ENCODE results near the gene MAST4. TPM values are rescaled to one million over a fixed set of nuclear protein-coding genes. Genes with fewer than 3 reads are reported as not detected.

Gene MAST4
- total and polyA plus RNA-seq, 2 of the 13 experiments (the other 11 are each of a cell fraction or from before 2014, with no cell fraction given), result 3.4 to 3.7 TPM

GRCh38 chr5:67144183-67144639 lies 548.0 kb downstream of the MAST4 start (continued):
- TF ChIP-seq ZMYM3 (CRISPR knock-in tag; IDR thresholded peaks at IDR 0.05) (no peak), GRHL1 (CRISPR knock-in tag; conservative IDR thresholded peaks at IDR 0.05) (no peak), ISL2 (CRISPR knock-in tag; IDR thresholded peaks at IDR 0.05) (peak; percentile 85), ZSCAN31 (CRISPR knock-in tag; IDR thresholded peaks at IDR 0.05; ENCODE audit: low read depth) (no peak), ZNF543 (CRISPR knock-in tag; IDR thresholded peaks at IDR 0.05) (no peak), LCORL (IDR thresholded peaks at IDR 0.05) (no peak), LCORL (CRISPR knock-in tag; IDR thresholded peaks at IDR 0.05) (peak; percentile 54; the same call in 1 of the 2 replicates)

DNA sequence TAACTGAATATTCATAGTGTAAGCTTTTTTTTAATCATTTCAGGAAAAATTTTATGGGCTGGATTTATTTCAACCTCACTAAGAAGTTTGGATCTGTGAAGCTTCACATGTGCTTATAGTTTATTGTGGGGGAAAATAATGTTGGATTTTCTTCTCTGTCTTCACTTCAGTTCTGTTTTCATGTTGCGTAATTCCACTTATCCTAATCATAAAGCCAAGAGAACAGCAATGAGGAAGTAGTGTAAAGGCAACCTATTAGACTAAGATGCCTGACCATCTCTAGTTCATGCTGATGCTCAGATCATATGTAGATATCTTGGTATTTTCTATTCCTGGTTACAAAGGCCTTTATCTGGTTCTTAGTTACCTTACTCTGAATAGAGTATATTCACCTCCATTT lies 550.4 kb downstream of the MAST4 start:
- Histone ChIP-seq H3K9ac (ENCODE audit: insufficient read depth, low read depth, low read length) (no peak overlapping the region), H3K36me3 (replicated peaks in 1 of 2; ENCODE audit: control insufficient read depth in 1 of 2, insufficient read depth in 2 of 2, low read length in 2 of 2) (peaks cover 3 to 16% of the 10 kb centered on the region in 2 experiments; a peak in 3 of 5 replicates), H3K27me3 (ENCODE audit: control insufficient read depth in 1 of 2, insufficient read depth in 2 of 2, low read length in 2 of 2) (no peaks in the 10 kb centered on the region), H3K27ac (ENCODE audit: extremely low read length, insufficient read depth, low read length) (no peak overlapping the region), H3K4me3 (replicated peaks in 1 of 3; ENCODE audit: insufficient read depth in 1 of 3, low read depth in 2 of 3, low read length in 3 of 3) (no peak overlapping the region), H3K4me1 (ENCODE audit: insufficient read depth, low read length) (peaks cover 56% of the 10 kb centered on the region), H2AFZ (ENCODE audit: low read length) (no peak overlapping the region), H3K79me2 (ENCODE audit: insufficient read depth, low read length) (no peaks in the 10 kb centered on the region), H4K20me1 (ENCODE audit: insufficient read depth, low read length) (no peaks in the 10 kb centered on the region), H3K4me2 (ENCODE audit: low read depth, low read length) (no peak overlapping the region), H3K9me3 (ENCODE audit: low read length) (no peaks in the 10 kb centered on the region)
- ATAC-seq (no peak), FAIRE-seq (no peak), DNase-seq (ENCODE audit: low spot score) (no peak)
- CTCF ChIA-PET (ENCODE audit: low intra/inter-chr PET ratio, low total read pairs), result no interaction called here
- POLR2A ChIA-PET, result no interaction called here
- in situ Hi-C loops (cut with HindIII; ENCODE audit: extremely low pct_ligation_motif_present, low pct_unique_long_range_greater_than_20kb) (no loop called here), intact Hi-C loops (cut with micrococcal nuclease; ENCODE audit: unreplicated experiment) (no loop called here)
- WGBS (ENCODE audit: low lambda C conversion rate), result 97% methylated on average over 1 of the region's 1 CpG
- no TSS peak for BruUV-seq (replicated peaks)
- no peak for TF ChIP-seq THRA (CRISPR knock-in tag; IDR thresholded peaks at IDR 0.05; ENCODE audit: borderline replicate concordance)
- TF ChIP-seq ZNF282 (IDR thresholded peaks at IDR 0.05; ENCODE audit: partially characterized antibody), result no peak
- TF ChIP-seq ZFX (CRISPR knock-in tag; IDR thresholded peaks at IDR 0.05; ENCODE audit: low read depth), result no peak
- TF ChIP-seq SRSF4 (IDR thresholded peaks at IDR 0.05; ENCODE audit: low read depth, low read length, poor library complexity, severe bottlenecking), result no peak
- TF ChIP-seq TEAD3 (CRISPR knock-in tag; optimal IDR thresholded peaks at IDR 0.05; ENCODE audit: borderline replicate concordance), result no peak
- no peak for TF ChIP-seq ZNF20 (CRISPR knock-in tag; IDR thresholded peaks at IDR 0.05)
- 0 out of 2 replicates have a peak, but pooled peaks have one; percentile 28 for TF ChIP-seq ZNF7 (CRISPR knock-in tag; IDR thresholded peaks at IDR 0.05)
- peak; percentile 78 for TF ChIP-seq CEBPB (IDR thresholded peaks at IDR 0.05; ENCODE audit: borderline replicate concordance, low read depth, low read length)
- TF ChIP-seq ARNT (IDR thresholded peaks at IDR 0.05), result no peak
- no peak for TF ChIP-seq STAG1 (CRISPR knock-in tag; IDR thresholded peaks at IDR 0.05)
- TF ChIP-seq PTBP1 (IDR thresholded peaks at IDR 0.05; ENCODE audit: low read depth, low read length, poor library complexity, severe bottlenecking), result no peak
- TF ChIP-seq SMARCC2 (IDR thresholded peaks at IDR 0.05), result no peak
- no peak for TF ChIP-seq ZNF749 (CRISPR knock-in tag; IDR thresholded peaks at IDR 0.05; ENCODE audit: borderline replicate concordance)
- TF ChIP-seq CEBPG (CRISPR knock-in tag; IDR thresholded peaks at IDR 0.05), result peak; percentile 65
- no peak for TF ChIP-seq HNRNPL (IDR thresholded peaks at IDR 0.05; ENCODE audit: low read depth, low read length)
- TF ChIP-seq, protein P1, sequence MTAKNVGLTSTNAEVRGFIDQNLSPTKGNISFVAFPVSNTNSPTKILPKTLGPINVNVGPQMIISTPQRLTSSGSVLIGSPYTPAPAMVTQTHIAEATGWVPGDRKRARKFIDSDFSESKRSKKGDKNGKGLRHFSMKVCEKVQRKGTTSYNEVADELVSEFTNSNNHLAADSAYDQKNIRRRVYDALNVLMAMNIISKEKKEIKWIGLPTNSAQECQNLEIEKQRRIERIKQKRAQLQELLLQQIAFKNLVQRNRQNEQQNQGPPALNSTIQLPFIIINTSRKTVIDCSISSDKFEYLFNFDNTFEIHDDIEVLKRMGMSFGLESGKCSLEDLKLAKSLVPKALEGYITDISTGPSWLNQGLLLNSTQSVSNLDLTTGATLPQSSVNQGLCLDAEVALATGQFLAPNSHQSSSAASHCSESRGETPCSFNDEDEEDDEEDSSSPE (CRISPR knock-in tag; IDR thresholded peaks at IDR 0.05), result no peak

Data from HepG2 (cell line).